ENCODE measurements around the gene ITGAL. TPM values are rescaled to one million over a fixed set of nuclear protein-coding genes. Genes with fewer than 3 reads are reported as not detected.

Gene ITGAL
- total and polyA plus RNA-seq, 2 of the 13 experiments (the other 11 are each of a cell fraction or from before 2014, with no cell fraction given): 0.86 to 1.2 TPM

GRCh38 chr16:30429678-30430427 lies 42.7 kb upstream of the ITGAL start, which contains the start of gene DCTPP1 (continued):
- TF ChIP-seq ZSCAN21 (CRISPR knock-in tag; IDR thresholded peaks at IDR 0.05; ENCODE audit: borderline replicate concordance) (no peak), ZNF382 (CRISPR knock-in tag; IDR thresholded peaks at IDR 0.05; ENCODE audit: borderline replicate concordance) (no peak), ZNF513 (CRISPR knock-in tag; conservative IDR thresholded peaks at IDR 0.05) (no peak), NCOA5 (CRISPR knock-in tag; IDR thresholded peaks at IDR 0.05) (no peak), ZNF687 (CRISPR knock-in tag; IDR thresholded peaks at IDR 0.05) (peak; percentile 96), TSC22D2 (CRISPR knock-in tag; IDR thresholded peaks at IDR 0.05; ENCODE audit: borderline replicate concordance) (no peak), ZNF761 (CRISPR knock-in tag; conservative IDR thresholded peaks at IDR 0.05) (peak; percentile 74), FOXO4 (CRISPR knock-in tag; conservative IDR thresholded peaks at IDR 0.05) (no peak), MAZ (IDR thresholded peaks at IDR 0.05; ENCODE audit: borderline replicate concordance, low read depth, low read length) (peak; percentile 78; the same call in 1 of the 2 replicates), MAZ (CRISPR knock-in tag; IDR thresholded peaks at IDR 0.05; ENCODE audit: low read depth) (peak; percentile 98), DNMT1 (CRISPR knock-in tag; IDR thresholded peaks at IDR 0.05) (peak; percentile 42; the same call in 1 of the 2 replicates), SNRNP70 (IDR thresholded peaks at IDR 0.05; ENCODE audit: low read depth, low read length) (no peak)
